Stromal cell of bone marrow (primary cell): ENCODE results near the gene GGA2.

ENCODE experiments used
- DNase-seq: peaks from one replicate; pipeline ENCODE4 v3.0.0-alpha.2; 2012; ENCODE audit warnings: low read depth

Gene GGA2

GRCh38 chr16:23414731-23415130 is 95.6 kb downstream of the GGA2 start:
- no peak for DNase-seq
